Left lung (tissue), 10 donors: Measurements from ENCODE around the gene RAMP2. TPM values are rescaled to one million over a fixed set of nuclear protein-coding genes. Genes with fewer than 3 reads are reported as not detected.

ENCODE experiments used
- ATAC-seq: fragments of 200-7000 bp; cut with Tn5 transposase; one replicate; pipeline ENCODE4 v1.9.1; 2020; ENCODE audit warnings: moderate library complexity
- DNase-seq, 4 donors: peaks; one replicate each; pipeline ENCODE4 v3.0.0-alpha.2; 2013 to 2020
- H3K27ac ChIP-seq, 2 donors: fragments of 200-600 bp; sonication (generic) in 1 of 2; one replicate each; pipeline versions ENCODE4 v1.5.0 to v1.8.0; 2020 to 2021
- H3K27me3 ChIP-seq, 2 donors: fragments of 200-600 bp; sonication (generic) in 1 of 2; one replicate each; pipeline versions ENCODE4 v1.5.0 to v1.8.0; 2020 to 2021
- H3K36me3 ChIP-seq, 2 donors: fragments of 200-600 bp; sonication (generic) in 1 of 2; one replicate each; pipeline versions ENCODE4 v1.5.0 to v1.8.0; 2020 to 2021
- H3K4me1 ChIP-seq, 2 donors: fragments of 200-600 bp; one replicate each; pipeline ENCODE4 v1.8.0; 2021
- H3K4me3 ChIP-seq, 2 donors: fragments of 200-600 bp; sonication (generic) in 1 of 2; one replicate each; pipeline versions ENCODE4 v1.5.0 to v1.8.0; 2020 to 2021; ENCODE audit warnings: mild to moderate bottlenecking in 1 of 2
- H3K9me3 ChIP-seq, 2 donors: fragments of 200-600 bp; sonication (generic) in 1 of 2; one replicate each; pipeline versions ENCODE4 v1.5.0 to v1.8.0; 2020 to 2021
- intact Hi-C, 2 donors: fragments of 100-400 bp; cut with DNase I; formaldehyde crosslinking; loops; one replicate each; pipeline versions ENCODE4 v1.11.2 to v1.14.2; 2022
- polyA plus RNA-seq, 6 donors: library from polyadenylated mRNA; unstranded; fragments of 120-200 nt; gene quantifications; one replicate each; pipeline ENCODE4 v1.2.1, GENCODE V29; 2013; ENCODE audit not compliant: insufficient read length in 6 of 6
- total RNA-seq, 2 donors: library from RNA; stranded (reverse); fragmentation: NEBNext Ultra II Directional; extraction: Animal tissue kit (Norgen Biotek cat#: 25700); gene quantifications; one replicate each; pipeline ENCODE4 v1.2.1, GENCODE V29; 2021
- TF ChIP-seq, protein P1 (sequence below), 2 donors: fragments of 200-600 bp; sonication (generic) in 1 of 2; IDR thresholded peaks; one replicate each; pipeline versions ENCODE4 v1.5.0 to v1.8.0; 2021; ENCODE audit warnings: antibody characterized with exemption in 2 of 2
- donor health status: DM: no; HTN: yes; CAD: no.
- donor health status: DM: no; HTN: no; CAD: no.

The RAMP2 gene
- total and polyA plus RNA-seq, 8 donors = 76.1 to 213 (median 173) TPM

DNA sequence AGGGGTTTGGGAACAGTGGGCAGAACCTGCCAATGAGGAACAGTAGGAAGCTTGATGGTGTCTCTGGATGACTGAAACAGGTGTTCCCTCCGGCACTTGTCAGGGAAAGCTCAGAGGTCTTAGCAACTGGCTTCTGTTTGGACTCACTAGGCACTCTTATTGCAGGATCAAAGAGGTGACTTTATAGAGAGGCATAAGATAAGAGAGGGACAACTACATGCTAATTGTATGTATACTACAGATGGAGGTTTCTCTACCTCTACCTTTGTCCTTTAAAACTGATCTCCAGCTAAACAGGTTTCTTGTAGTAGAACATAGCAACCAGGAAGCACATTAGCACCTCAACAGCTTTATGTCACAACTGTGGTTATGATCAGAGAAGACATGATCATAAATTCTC, 45.2 kb downstream of the RAMP2 start:
- TF ChIP-seq, protein P1, sequence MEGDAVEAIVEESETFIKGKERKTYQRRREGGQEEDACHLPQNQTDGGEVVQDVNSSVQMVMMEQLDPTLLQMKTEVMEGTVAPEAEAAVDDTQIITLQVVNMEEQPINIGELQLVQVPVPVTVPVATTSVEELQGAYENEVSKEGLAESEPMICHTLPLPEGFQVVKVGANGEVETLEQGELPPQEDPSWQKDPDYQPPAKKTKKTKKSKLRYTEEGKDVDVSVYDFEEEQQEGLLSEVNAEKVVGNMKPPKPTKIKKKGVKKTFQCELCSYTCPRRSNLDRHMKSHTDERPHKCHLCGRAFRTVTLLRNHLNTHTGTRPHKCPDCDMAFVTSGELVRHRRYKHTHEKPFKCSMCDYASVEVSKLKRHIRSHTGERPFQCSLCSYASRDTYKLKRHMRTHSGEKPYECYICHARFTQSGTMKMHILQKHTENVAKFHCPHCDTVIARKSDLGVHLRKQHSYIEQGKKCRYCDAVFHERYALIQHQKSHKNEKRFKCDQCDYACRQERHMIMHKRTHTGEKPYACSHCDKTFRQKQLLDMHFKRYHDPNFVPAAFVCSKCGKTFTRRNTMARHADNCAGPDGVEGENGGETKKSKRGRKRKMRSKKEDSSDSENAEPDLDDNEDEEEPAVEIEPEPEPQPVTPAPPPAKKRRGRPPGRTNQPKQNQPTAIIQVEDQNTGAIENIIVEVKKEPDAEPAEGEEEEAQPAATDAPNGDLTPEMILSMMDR (IDR thresholded peaks at IDR 0.05) = no peak
- intact Hi-C loops = no loop called here
- DNase-seq (no peak), ATAC-seq (no peak)
- Histone ChIP-seq H3K9me3 (no peaks in the 10 kb centered on the region), H3K36me3 (peaks cover 0 to 29% of the 10 kb centered on the region in 2 donors), H3K4me1 (no peaks in the 10 kb centered on the region), H3K4me3 (no peak overlapping the region), H3K27ac (no peak overlapping the region), H3K27me3 (no peaks in the 10 kb centered on the region)

DNA sequence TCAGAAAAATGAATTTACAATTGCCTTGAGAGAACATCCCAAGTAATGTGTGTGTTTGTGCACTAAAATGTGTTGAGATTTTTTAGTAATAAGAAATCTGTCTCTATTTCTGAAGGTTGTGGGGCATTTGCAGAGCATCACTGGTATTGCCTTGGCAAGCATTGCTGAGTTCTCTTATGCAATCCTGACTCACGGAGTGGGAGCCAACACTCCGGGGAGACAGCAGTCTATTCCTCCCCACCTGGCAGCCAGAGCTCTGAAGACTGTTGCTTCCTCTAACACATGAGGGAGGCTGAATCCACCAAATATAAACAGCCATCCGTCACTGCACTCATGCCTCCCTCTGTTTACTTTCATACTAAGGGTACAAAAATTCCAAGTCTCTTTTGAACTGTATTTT, 48.2 kb downstream of the RAMP2 start:
- H3K27ac ChIP-seq = no peak overlapping the region
- H3K36me3 ChIP-seq = peaks cover 0 to 58% of the 10 kb centered on the region in 2 donors
- TF ChIP-seq, protein P1 (IDR thresholded peaks at IDR 0.05) = no peak
- DNase-seq (no peak), ATAC-seq (peak; percentile 49)
- no peaks in the 10 kb centered on the region for H3K27me3 ChIP-seq
- no peak overlapping the region for H3K4me3 ChIP-seq
- H3K4me1 ChIP-seq = no peaks in the 10 kb centered on the region
- intact Hi-C loops = no loop called here
- no peaks in the 10 kb centered on the region for H3K9me3 ChIP-seq

Other genes with a start within 250 kb of the RAMP2 start
- gene NAGLU, start 225.0 kb upstream of the RAMP2 start, total RNA-seq = 10 to 100 TPM; 41.5 to 56.2 TPM
- gene NAGLU, start 225.0 kb upstream of the RAMP2 start, polyA plus RNA-seq = 10 to 100 TPM; 10.3 to 19.2 (median 12.8) TPM
- 1 to 10 TPM; 1.2 to 1.7 TPM for gene HSD17B1, start 208.3 kb upstream of the RAMP2 start, total RNA-seq
- 1 to 10 TPM; 3.6 to 5.8 (median 4.6) TPM for gene HSD17B1, start 208.3 kb upstream of the RAMP2 start, polyA plus RNA-seq
- 100 to 1,000 TPM in 1 of 2 donors, 10 to 100 TPM in 1; 66.5 to 116 TPM for gene COASY, start 199.1 kb upstream of the RAMP2 start, total RNA-seq
- gene COASY, start 199.1 kb upstream of the RAMP2 start, polyA plus RNA-seq = 10 to 100 TPM; 41.1 to 43.9 (median 42.6) TPM
- gene MLX, start 194.1 kb upstream of the RAMP2 start, total RNA-seq = 10 to 100 TPM; 56.3 to 73.7 TPM
- gene MLX, start 194.1 kb upstream of the RAMP2 start, polyA plus RNA-seq = 10 to 100 TPM; 34.4 to 46.3 (median 40.5) TPM
- gene PSMC3IP, start 183.5 kb upstream of the RAMP2 start, total RNA-seq = 1 to 10 TPM; 6.5 to 7.7 TPM
- 10 to 100 TPM; 15.9 to 21.4 (median 19.3) TPM for gene PSMC3IP, start 183.5 kb upstream of the RAMP2 start, polyA plus RNA-seq
- 10 to 100 TPM; 59.9 to 75.5 TPM for gene RETREG3, start 151.9 kb upstream of the RAMP2 start, total RNA-seq
- 10 to 100 TPM; 50.6 to 67.2 (median 59.9) TPM for gene RETREG3, start 151.9 kb upstream of the RAMP2 start, polyA plus RNA-seq
- 10 to 100 TPM; 42.6 to 63.2 TPM for gene TUBG1, start 151.5 kb upstream of the RAMP2 start, total RNA-seq
- gene TUBG1, start 151.5 kb upstream of the RAMP2 start, polyA plus RNA-seq = 10 to 100 TPM; 31.5 to 42.4 (median 37.2) TPM
- 10 to 100 TPM; 13.1 to 19.5 TPM for gene TUBG2, start 101.9 kb upstream of the RAMP2 start, total RNA-seq
- 10 to 100 TPM; 25.3 to 40.2 (median 32.5) TPM for gene TUBG2, start 101.9 kb upstream of the RAMP2 start, polyA plus RNA-seq
- gene PLEKHH3, start 84.2 kb upstream of the RAMP2 start, total RNA-seq = 10 to 100 TPM; 22.5 to 34.2 TPM
- gene PLEKHH3, start 84.2 kb upstream of the RAMP2 start, polyA plus RNA-seq = 10 to 100 TPM; 28.2 to 55.5 (median 36.3) TPM
- gene CCR10, start 79.4 kb upstream of the RAMP2 start, total RNA-seq = 1 to 10 TPM in 1 of 2 donors, under 1 TPM in 1; 0.55 to 1.2 TPM
- gene CCR10, start 79.4 kb upstream of the RAMP2 start, polyA plus RNA-seq = 1 to 10 TPM; 1.1 to 2.0 (median 1.6) TPM
- gene CNTNAP1, start 78.7 kb upstream of the RAMP2 start, total RNA-seq = 10 to 100 TPM; 11.7 to 15.1 TPM
- 10 to 100 TPM in 3 of 6 donors, 1 to 10 TPM in 3; 7.3 to 15.6 (median 10.3) TPM for gene CNTNAP1, start 78.7 kb upstream of the RAMP2 start, polyA plus RNA-seq
- 10 to 100 TPM; 31.5 to 43.2 TPM for gene EZH1, start 16.2 kb upstream of the RAMP2 start, total RNA-seq
- 10 to 100 TPM; 32.4 to 45.9 (median 36.8) TPM for gene EZH1, start 16.2 kb upstream of the RAMP2 start, polyA plus RNA-seq
- gene VPS25, start 12.2 kb downstream of the RAMP2 start, total RNA-seq = 10 to 100 TPM; 54.8 to 55.3 TPM
- 10 to 100 TPM; 62.1 to 72.7 (median 69.0) TPM for gene VPS25, start 12.2 kb downstream of the RAMP2 start, polyA plus RNA-seq
- under 1 TPM in 1 of 2 donors, not detected in 1; 0.21 TPM for gene WNK4, start 19.4 kb downstream of the RAMP2 start, total RNA-seq
- gene WNK4, start 19.4 kb downstream of the RAMP2 start, polyA plus RNA-seq = 1 to 10 TPM in 5 of 6 donors, under 1 TPM in 1; 0.60 to 2.5 (median 1.9) TPM
- 10 to 100 TPM; 59.1 to 83.1 TPM for gene COA3, start 37.5 kb downstream of the RAMP2 start, total RNA-seq
- 10 to 100 TPM; 87.2 to 96.2 (median 91.4) TPM for gene COA3, start 37.5 kb downstream of the RAMP2 start, polyA plus RNA-seq
- 1 to 10 TPM in 1 of 2 donors, not detected in 1; 1.5 TPM for gene CNTD1, start 37.6 kb downstream of the RAMP2 start, total RNA-seq
- 1 to 10 TPM; 1.8 to 3.4 (median 2.6) TPM for gene CNTD1, start 37.6 kb downstream of the RAMP2 start, polyA plus RNA-seq
- gene BECN1, start 63.1 kb downstream of the RAMP2 start, total RNA-seq = 10 to 100 TPM; 63.8 to 82.6 TPM
- gene BECN1, start 63.1 kb downstream of the RAMP2 start, polyA plus RNA-seq = 10 to 100 TPM; 65.0 to 77.0 (median 69.8) TPM
- 100 to 1,000 TPM in 1 of 2 donors, 10 to 100 TPM in 1; 95.7 to 131 TPM for gene PSME3, start 72.2 kb downstream of the RAMP2 start, total RNA-seq
- 10 to 100 TPM; 66.2 to 92.9 (median 78.0) TPM for gene PSME3, start 72.2 kb downstream of the RAMP2 start, polyA plus RNA-seq
- 1 to 10 TPM; 2.1 to 2.6 TPM for gene AOC2, start 83.4 kb downstream of the RAMP2 start, total RNA-seq
- gene AOC2, start 83.4 kb downstream of the RAMP2 start, polyA plus RNA-seq = 1 to 10 TPM; 1.7 to 3.1 (median 2.7) TPM
- gene AOC3, start 90.0 kb downstream of the RAMP2 start, total RNA-seq = 100 to 1,000 TPM in 1 of 2 donors, 10 to 100 TPM in 1; 56.6 to 155 TPM
- 100 to 1,000 TPM; 149 to 186 (median 159) TPM for gene AOC3, start 90.0 kb downstream of the RAMP2 start, polyA plus RNA-seq
- gene G6PC1, start 139.6 kb downstream of the RAMP2 start, total RNA-seq = not detected
- gene G6PC1, start 139.6 kb downstream of the RAMP2 start, polyA plus RNA-seq = under 1 TPM in 3 of 6 donors, not detected in 3; 0.06 to 0.17 (median 0.10) TPM
- 10 to 100 TPM; 27.5 to 34.7 TPM for gene AARSD1, start 203.2 kb downstream of the RAMP2 start, total RNA-seq
- 10 to 100 TPM; 66.9 to 91.8 (median 73.2) TPM for gene AARSD1, start 203.2 kb downstream of the RAMP2 start, polyA plus RNA-seq
- gene PTGES3L, start 218.9 kb downstream of the RAMP2 start, total RNA-seq = under 1 TPM; 0.26 to 0.65 TPM
- gene PTGES3L, start 218.9 kb downstream of the RAMP2 start, polyA plus RNA-seq = 1 to 10 TPM; 1.7 to 3.6 (median 2.3) TPM
- 10 to 100 TPM; 14.9 to 16.9 TPM for gene RUNDC1, start 219.3 kb downstream of the RAMP2 start, total RNA-seq
- 10 to 100 TPM; 10.3 to 13.4 (median 12.1) TPM for gene RUNDC1, start 219.3 kb downstream of the RAMP2 start, polyA plus RNA-seq
- gene RPL27, start 237.2 kb downstream of the RAMP2 start, total RNA-seq = 100 to 1,000 TPM; 842 to 909 TPM
- gene RPL27, start 237.2 kb downstream of the RAMP2 start, polyA plus RNA-seq = 1,000 to 10,000 TPM; 1,562 to 1,820 (median 1,675) TPM
- gene IFI35, start 245.6 kb downstream of the RAMP2 start, total RNA-seq = 10 to 100 TPM; 39.0 to 41.5 TPM
- 10 to 100 TPM; 17.5 to 20.7 (median 18.5) TPM for gene IFI35, start 245.6 kb downstream of the RAMP2 start, polyA plus RNA-seq